HG02970 (cell line): ENCODE data around the gene CFL1.

ENCODE experiments used
- ATAC-seq: cut with Tn5 transposase; IDR thresholded peaks from one replicate; pipeline ENCODE4 v1.9.1; 2021; ENCODE audit warnings: mild to moderate bottlenecking, moderate library complexity, moderate number of reproducible peaks; ENCODE audit not compliant: unreplicated experiment, low FRiP score

Gene CFL1

GRCh38 chr11:65870706-65871681 is 13.0 kb upstream of the CFL1 start:
- no peak for ATAC-seq

DNA sequence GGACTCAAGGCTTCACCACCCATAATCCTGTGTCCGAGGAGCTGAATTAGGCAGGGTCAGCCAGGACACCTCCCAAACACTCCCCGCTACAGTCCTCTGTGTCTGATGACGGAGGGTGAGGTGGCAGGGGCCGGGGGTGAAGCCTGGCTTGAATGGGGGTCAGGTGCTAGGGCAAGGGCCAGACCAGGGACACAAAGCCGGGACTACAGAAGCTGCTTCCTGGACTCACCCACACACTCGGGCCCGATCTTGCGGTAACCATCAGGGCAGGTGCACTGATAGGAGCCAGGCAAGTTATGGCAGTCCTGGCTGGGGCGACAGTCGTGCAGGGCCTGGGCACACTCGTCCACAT is 12.3 kb upstream of the CFL1 start:
- no peak for ATAC-seq

DNA sequence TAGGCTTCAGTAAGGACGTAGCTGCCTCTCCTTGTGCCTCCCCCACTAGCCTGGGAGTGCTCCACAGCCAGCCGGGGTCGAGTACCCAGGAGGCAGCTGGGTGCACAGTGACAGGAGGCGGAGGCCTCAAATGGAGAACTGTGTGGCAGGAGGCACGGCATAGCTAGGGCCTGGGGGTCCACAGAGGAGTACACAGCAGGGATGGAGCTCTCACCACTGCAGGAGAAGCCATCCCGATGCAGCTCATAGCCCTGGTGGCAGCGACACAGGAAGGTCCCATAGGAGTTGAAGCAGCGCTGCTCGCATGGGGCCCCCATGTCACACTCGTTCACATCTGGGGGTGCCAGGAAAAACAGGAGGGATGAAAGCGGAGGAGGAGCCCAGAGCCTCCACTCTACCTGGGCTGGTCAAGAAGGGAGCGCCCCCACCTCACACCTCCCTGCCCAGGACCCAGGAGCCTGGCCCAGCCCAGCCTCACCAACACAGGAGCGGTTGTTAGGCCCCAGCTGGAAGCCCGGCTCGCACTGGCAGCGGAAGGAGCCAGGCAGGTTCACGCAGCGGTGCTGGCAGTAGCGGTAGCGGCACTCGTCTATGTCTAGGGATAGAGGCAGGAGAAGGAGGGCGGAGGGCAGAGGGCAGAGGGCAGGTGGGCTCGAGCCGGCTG is 11.8 kb upstream of the CFL1 start:
- no peak for ATAC-seq

GRCh38 chr11:65868907-65869306 is 10.9 kb upstream of the CFL1 start:
- no peak for ATAC-seq

- ATAC-seq: no peak
These were observed 10.2 kb upstream of the CFL1 start for GRCh38 chr11:65868076-65868667.

- ATAC-seq: no peak
These were observed 9.5 kb upstream of the CFL1 start for GRCh38 chr11:65867284-65868071.

- ATAC-seq: no peak
These were observed 8.7 kb upstream of the CFL1 start for GRCh38 chr11:65866509-65867283.

DNA sequence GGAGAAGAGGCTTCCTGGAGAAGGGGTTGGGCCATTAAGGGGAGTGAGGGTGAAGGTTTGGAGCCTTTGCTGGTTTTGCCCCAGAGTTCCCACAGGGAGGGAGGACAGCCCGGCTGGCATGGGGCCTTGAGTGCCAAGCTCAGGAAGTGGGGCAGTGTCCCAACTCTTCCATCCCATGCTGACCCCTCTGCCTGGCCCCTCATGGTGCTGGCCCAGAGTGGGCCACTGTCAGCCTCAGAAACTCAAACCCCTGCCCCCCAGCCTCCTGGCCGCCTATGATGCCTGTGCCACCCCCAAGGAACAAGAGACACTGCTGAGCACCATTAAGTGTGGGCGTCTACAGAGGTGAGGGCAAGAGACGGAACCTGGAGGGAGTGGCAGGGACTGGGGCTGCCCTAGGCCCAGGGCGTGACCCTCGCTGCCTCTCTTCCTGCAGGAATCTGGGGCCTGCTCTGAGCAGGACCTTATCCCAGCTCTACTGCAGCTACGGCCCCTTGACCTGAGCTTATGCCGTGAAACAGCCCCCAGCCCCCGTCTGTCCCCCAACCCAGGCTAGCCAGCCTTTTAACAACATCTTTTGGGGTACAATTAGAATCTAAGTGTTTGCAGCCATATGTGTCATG is 7.7 kb upstream of the CFL1 start:
- no peak for ATAC-seq

DNA sequence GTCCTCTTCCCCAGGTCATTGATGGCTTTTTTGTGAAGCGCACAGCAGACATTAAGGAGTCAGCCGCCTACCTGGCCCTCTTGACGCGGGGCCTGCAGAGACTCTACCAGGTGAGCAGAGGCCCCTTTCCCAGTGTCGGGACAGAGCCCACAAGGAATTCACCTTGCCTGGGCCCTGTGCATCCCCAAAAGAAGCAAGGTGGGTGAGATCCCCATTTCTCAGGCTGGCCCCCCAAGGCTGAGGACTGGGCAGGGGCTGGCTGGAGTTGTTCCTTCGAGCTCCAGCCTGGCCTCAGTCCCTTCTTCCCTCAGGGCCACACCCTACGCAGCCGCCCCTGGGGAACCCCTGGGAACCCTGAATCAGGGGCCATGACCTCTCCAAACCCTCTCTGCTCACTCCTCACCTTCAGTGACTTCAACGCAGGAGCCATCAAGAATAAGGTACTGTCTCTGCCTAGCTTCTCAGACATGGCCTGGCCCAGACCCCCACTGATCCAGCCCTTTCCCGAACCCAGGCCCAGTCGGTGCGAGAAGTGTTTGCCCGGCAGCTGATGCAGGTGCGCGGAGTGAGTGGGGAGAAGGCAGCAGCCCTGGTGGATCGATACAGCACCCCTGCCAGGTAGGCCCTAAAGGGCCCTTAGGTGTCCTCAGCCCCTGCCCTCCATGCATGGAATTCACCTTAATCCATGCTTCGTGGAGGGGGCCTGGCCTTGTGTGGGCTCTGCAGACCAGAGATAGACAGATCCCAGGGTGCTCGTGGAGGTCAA is 6.9 kb upstream of the CFL1 start:
- no peak for ATAC-seq

DNA sequence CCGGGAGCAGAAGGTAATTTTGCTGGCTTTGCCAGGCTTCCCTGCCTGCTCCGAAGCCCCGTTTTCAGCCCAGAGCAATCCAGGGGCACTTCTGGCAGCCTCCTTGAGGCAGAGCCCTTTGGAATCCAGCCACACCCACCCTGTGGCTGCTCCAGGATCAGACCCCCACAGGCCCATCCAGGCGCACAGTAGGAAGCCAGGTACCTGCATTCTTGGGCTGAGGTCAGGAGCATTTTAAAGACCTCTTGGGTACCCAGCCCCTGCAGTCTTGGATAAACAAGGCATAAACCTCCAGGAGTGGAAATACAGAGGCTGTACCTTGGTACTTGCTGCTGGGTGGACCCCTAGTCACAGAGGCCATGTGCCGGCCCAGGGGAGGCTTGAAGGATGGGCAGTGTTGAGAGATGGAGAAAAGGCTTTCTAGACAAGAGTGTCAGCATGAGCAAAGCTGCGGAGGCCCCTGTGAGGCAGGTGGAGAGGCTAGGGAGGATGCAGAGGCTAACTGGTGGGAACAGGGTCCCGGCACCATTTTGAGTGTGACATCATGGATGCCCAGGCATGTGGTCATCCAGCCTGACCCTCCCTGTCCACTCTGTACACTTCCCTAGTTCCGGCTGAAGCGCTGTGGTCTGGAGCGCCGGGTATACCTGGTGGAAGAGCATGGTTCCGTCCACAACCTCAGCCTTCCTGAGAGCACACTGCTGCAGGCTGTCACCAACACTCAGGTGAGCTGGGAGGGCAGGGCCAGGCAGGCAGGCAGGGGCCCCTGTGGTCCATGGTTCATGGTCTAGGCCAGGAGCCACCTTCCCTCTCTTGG is 6.1 kb upstream of the CFL1 start:
- ATAC-seq: no peak

- ATAC-seq: no peak
These were observed 5.2 kb upstream of the CFL1 start for GRCh38 chr11:65862941-65863888.

DNA sequence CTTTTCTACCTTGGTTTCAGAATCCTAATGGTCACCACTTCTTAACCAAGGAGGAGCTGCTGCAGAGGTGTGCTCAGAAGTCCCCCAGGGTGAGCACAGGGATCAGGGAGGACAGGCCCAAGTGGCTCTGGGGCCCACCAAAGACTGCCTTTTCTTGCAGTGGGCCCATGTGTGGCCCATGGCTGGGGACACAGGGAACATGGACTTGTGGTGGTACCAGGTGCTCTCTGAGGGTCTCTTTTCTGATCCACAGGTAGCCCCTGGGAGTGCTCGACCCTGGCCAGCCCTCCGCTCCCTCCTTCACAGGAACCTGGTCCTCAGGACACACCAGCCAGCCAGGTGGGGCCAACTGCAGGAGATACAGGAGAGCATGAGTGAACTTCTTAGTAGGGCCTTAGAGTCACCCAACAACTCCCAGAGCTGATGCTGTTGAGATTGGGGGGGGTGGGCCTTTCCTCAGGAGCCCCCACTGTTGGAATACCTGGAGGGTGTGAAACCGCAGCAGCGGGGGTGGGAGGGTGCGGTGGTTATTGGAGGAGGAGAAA is 4.3 kb upstream of the CFL1 start:
- ATAC-seq: no peak

- no peak for ATAC-seq
These were observed 3.7 kb upstream of the CFL1 start for GRCh38 chr11:65861533-65862183.

DNA sequence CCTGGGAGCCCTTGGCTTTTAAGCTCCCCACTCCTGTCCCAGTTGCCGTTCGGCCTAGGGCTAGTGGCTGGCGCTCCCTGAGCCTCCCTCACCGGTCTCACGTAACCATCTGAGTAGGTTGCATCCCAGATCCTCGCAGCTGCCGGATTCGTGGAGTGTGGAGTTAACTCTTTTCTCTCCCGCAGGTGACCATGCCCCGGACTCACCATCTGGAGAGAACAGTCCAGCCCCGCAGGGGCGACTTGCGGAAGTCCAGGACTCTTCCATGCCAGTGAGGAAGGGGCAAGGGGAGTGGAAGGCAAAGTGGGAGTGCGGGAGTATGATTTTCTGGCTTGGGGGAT is 3.2 kb upstream of the CFL1 start:
- ATAC-seq: no peak

DNA sequence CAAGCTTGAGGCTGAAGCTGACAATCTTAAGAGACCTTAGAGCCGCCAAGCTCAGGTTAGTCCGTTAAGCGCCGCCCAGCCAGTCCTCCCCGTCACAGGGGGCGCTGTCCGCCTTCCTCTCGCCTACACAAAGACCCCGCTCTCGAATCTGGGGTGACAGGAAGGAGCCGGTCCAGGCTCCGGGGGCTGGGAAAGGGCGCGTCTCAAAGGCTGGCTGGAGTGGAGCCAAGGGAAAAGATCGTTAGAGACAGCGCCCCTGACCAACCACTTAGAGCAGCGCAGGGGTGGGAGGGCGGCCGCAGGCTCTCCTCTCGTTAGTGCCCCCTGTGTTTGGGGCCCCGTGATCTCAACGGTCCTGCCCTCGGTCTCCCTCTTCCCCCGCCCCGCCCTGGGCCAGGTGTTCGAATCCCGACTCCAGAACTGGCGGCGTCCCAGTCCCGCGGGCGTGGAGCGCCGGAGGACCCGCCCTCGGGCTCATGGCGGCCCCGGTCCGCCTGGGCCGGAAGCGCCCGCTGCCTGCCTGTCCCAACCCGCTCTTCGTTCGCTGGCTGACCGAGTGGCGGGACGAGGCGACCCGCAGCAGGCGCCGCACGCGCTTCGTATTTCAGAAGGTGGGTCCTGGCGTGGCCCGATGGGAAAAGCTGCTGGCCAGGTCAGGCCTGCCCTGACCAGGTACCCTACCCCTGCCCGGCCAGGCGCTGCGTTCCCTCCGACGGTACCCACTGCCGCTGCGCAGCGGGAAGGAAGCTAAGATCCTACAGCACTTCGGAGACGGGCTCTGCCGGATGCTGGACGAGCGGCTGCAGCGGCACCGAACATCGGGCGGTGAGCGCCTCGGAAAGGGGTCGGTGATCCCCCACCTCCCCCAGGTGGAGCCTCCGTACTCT is 2.5 kb upstream of the CFL1 start, which contains the start of gene MUS81:
TSS of gene MUS81 (plus strand) at position 156 of the 887 bp plus-strand sequence. CDS start at position 477, 321 bp downstream.
- peak; percentile 22 for ATAC-seq
